Lung (tissue), 12 donors: ENCODE results near the gene DRC3. TPM values are rescaled to one million over a fixed set of nuclear protein-coding genes. Genes with fewer than 3 reads are reported as not detected.
"Not testable (repeated sequence)": the region's sequence is repeated elsewhere in the genome, so short reads cannot be mapped to it uniquely, and the experiment has no call there.

Experiments
- ATAC-seq: fragments of 200-7000 bp; cut with Tn5 transposase; one replicate; pipeline ENCODE4 v1.9.1; 2020; ENCODE audit warnings: moderate number of reproducible peaks; ENCODE audit not compliant: insufficient read depth, low FRiP score
- DNase-seq, 3 donors: peaks; one replicate each; pipeline ENCODE4 v3.0.0-alpha.2; 2013 to 2017
- H3K27ac ChIP-seq, 2 donors: one replicate each; pipeline ENCODE4 v1.5.1; 2013; ENCODE audit warnings: mild to moderate bottlenecking in 2 of 2, moderate library complexity in 2 of 2, control low read depth in 1 of 2, inconsistent platforms in 1 of 2, low read depth in 1 of 2, low read length in 1 of 2
- H3K27me3 ChIP-seq, 3 donors: one replicate each; pipeline ENCODE4 v1.5.1; 2013; ENCODE audit warnings: low read length in 2 of 3; ENCODE audit not compliant: control insufficient read depth in 3 of 3, insufficient read depth in 3 of 3
- H3K36me3 ChIP-seq, 4 donors: one replicate each; pipeline ENCODE4 v1.5.1; 2013; ENCODE audit warnings: low read length in 4 of 4, mild to moderate bottlenecking in 1 of 4, moderate library complexity in 1 of 4; ENCODE audit not compliant: control insufficient read depth in 4 of 4, insufficient read depth in 4 of 4
- H3K4me1 ChIP-seq, 5 donors: one replicate each; pipeline ENCODE4 v1.5.1; 2013; ENCODE audit warnings: low read length in 5 of 5, mild to moderate bottlenecking in 2 of 5, moderate library complexity in 1 of 5; ENCODE audit not compliant: control insufficient read depth in 5 of 5, insufficient read depth in 5 of 5
- H3K4me3 ChIP-seq: one replicate; pipeline ENCODE4 v1.5.1; 2013; ENCODE audit warnings: mild to moderate bottlenecking, control low read depth, moderate library complexity
- H3K9ac ChIP-seq, 2 donors: one replicate each; pipeline ENCODE4 v1.5.1; 2013; ENCODE audit warnings: low read length in 2 of 2, control low read depth in 1 of 2; ENCODE audit not compliant: insufficient read depth in 1 of 2
- H3K9me3 ChIP-seq, 4 donors: one replicate each; pipeline ENCODE4 v1.5.1; 2013; ENCODE audit warnings: low read length in 3 of 4, mild to moderate bottlenecking in 1 of 4, moderate library complexity in 1 of 4; ENCODE audit not compliant: control insufficient read depth in 4 of 4, insufficient read depth in 3 of 4
- WGBS, 2 donors: extraction: QIAGEN DNeasy Blood & Tissue Kit; methylation state at CpG; one replicate each; pipeline ENCODE4 v1.1.7; 2013; 5-methylcytosine and 5-hydroxymethylcytosine counted together
- polyA plus RNA-seq, 2 donors: library from polyadenylated mRNA; stranded (reverse); fragments of 200-250 nt; gene quantifications; one replicate each; pipeline ENCODE4 v1.2.1, GENCODE V29; 2013
- total RNA-seq, 2 donors: library from RNA; depleted of rRNA in 1 of 2; stranded (reverse); fragments of >200 nt in 1 of 2; gene quantifications; one replicate each; pipeline ENCODE4 v1.2.1, GENCODE V29; 2014 to 2021
- TF ChIP-seq, protein P1 (sequence below): IDR thresholded peaks from 2 replicates; pipeline ENCODE4 v1.5.1; 2012; ENCODE audit warnings: mild to moderate bottlenecking; ENCODE audit errors: control extremely low read depth, extremely low read depth
- donor health status: control.
- donor health status: control.
- donor health status: Bipolar disorder and iron deficiency.
- donor health status: healthy.
- donor health status: DM: yes; HTN: yes; CAD: no.

Gene DRC3
- total and polyA plus RNA-seq, 4 donors = 6.6 to 29.5 (median 13.5) TPM

GRCh38 chr17:17937201-17937853, 35.3 kb upstream of the DRC3 start:
- TF ChIP-seq, protein P1, sequence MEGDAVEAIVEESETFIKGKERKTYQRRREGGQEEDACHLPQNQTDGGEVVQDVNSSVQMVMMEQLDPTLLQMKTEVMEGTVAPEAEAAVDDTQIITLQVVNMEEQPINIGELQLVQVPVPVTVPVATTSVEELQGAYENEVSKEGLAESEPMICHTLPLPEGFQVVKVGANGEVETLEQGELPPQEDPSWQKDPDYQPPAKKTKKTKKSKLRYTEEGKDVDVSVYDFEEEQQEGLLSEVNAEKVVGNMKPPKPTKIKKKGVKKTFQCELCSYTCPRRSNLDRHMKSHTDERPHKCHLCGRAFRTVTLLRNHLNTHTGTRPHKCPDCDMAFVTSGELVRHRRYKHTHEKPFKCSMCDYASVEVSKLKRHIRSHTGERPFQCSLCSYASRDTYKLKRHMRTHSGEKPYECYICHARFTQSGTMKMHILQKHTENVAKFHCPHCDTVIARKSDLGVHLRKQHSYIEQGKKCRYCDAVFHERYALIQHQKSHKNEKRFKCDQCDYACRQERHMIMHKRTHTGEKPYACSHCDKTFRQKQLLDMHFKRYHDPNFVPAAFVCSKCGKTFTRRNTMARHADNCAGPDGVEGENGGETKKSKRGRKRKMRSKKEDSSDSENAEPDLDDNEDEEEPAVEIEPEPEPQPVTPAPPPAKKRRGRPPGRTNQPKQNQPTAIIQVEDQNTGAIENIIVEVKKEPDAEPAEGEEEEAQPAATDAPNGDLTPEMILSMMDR = no peak
- 86 to 91% methylated on average over 4 of the region's 4 CpGs for WGBS, 2 donors
- Histone ChIP-seq H3K9me3 (no peaks in the 10 kb centered on the region), H3K4me3 (no peak overlapping the region), H3K27ac (peak overlapping the region in 1 of 2 donors; percentile 71), H3K36me3 (no peaks in the 10 kb centered on the region), H3K27me3 (no peaks in the 10 kb centered on the region), H3K9ac (no peak overlapping the region), H3K4me1 (peaks cover 0 to 56% (median 24%) of the 10 kb centered on the region in 5 donors)
- ATAC-seq = no peak
- no peak for DNase-seq

- ATAC-seq = no peak
Observed at GRCh38 chr17:17937958-17938357, 34.7 kb upstream of the DRC3 start.

DNA sequence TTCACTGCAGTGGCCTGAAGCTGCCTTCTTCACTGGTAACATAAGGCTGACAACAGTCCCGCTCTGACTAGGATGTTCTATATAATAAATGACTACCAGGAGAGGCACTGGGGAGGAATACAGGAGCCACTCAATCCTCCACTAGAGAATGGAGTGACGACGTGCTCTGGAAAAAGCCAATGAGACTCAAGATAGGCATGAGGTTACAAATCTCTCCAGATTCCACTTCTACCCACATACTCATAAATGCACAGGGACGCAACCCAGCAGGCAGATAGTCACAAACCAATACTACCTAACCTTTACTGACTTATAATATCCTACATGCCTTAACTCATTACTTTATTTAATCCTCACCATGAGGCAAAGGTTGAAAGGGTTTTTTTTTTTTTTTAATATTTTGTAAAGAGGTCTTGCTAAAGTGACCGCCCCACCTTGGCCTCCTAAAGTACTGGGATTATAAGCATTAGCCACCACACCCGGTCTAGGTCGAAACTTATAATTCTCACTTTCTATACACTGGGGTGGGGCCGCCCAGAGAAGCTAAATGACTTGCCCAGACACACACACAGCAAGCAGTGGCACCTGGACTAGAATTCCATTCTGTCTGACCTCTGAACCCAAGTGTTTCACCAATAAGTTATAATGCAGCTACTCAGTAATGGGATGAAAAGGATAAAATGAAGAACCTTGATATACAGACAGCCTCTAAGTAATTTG, 34.1 kb upstream of the DRC3 start:
- ATAC-seq = no peak

More at GRCh38 chr17:17937958-17938357, 34.7 kb upstream of the DRC3 start:
- H3K4me1 ChIP-seq = peaks cover 0 to 56% (median 25%) of the 10 kb centered on the region in 5 donors
- H3K9me3 ChIP-seq = no peaks in the 10 kb centered on the region
- no peak overlapping the region for H3K4me3 ChIP-seq
- H3K36me3 ChIP-seq = no peaks in the 10 kb centered on the region
- TF ChIP-seq, protein P1 = no peak
- H3K27ac ChIP-seq = peak overlapping the region in 1 of 2 donors; percentile 43
- H3K27me3 ChIP-seq = no peaks in the 10 kb centered on the region
- H3K9ac ChIP-seq = no peak overlapping the region
- no peak for DNase-seq
- 90 to 95% methylated on average over 5 of the region's 5 CpGs for WGBS, 2 donors

GRCh38 chr17:17939941-17940340, 32.7 kb upstream of the DRC3 start:
- Histone ChIP-seq H3K27ac (peak overlapping the region in 1 of 2 donors; percentile 26), H3K4me1 (peaks cover 0 to 55% (median 36%) of the 10 kb centered on the region in 5 donors)
- H3K4me3 ChIP-seq, ATAC-seq, H3K9me3 ChIP-seq, H3K9ac ChIP-seq, H3K27me3 ChIP-seq, DNase-seq, H3K36me3 ChIP-seq: not testable (repeated sequence)
- WGBS, 2 donors = 88 to 93% methylated on average over 7 of the region's 7 CpGs

More for the DNA sequence above, 34.1 kb upstream of the DRC3 start:
- Histone ChIP-seq H3K4me1 (peaks cover 0 to 62% (median 28%) of the 10 kb centered on the region in 5 donors), H3K4me3 (no peak overlapping the region), H3K36me3 (no peaks in the 10 kb centered on the region), H3K9ac (no peak overlapping the region), H3K27me3 (no peaks in the 10 kb centered on the region), H3K27ac (peak overlapping the region in 1 of 2 donors; percentile 43), H3K9me3 (no peaks in the 10 kb centered on the region)
- TF ChIP-seq, protein P1 = no peak
- no peak for DNase-seq
- 78 to 89% methylated on average over 8 of the region's 8 CpGs for WGBS, 2 donors
